Measurements from ENCODE around the gene VIM. TPM values are rescaled to one million over a fixed set of nuclear protein-coding genes. Genes with fewer than 3 reads are reported as not detected.
"Not testable (repeated sequence)": the region's sequence is repeated elsewhere in the genome, so short reads cannot be mapped to it uniquely, and the experiment has no call there.

VIM gene
- total RNA-seq, 6 experiments from 2014 or later = 39.3 to 160 (median 97.4) TPM

GRCh38 chr10:17262502-17262901, 34.5 kb downstream of the VIM start:
- 79% methylated on average over 4 of the region's 4 CpGs for WGBS (ENCODE audit: insufficient coverage, low coverage, low lambda C conversion rate, missing lambda C conversion rate)
- TF ChIP-seq POLR2A (IDR thresholded peaks at IDR 0.05) = no peak
- TF ChIP-seq CTCF (IDR thresholded peaks at IDR 0.05) = no peak
- DNase-seq (no peak), ATAC-seq (no peak)
- H3K27me3 ChIP-seq = no peaks in the 10 kb centered on the region
- H3K9me3 ChIP-seq = peaks cover 0 to 10% (median 0%) of the 10 kb centered on the region in 4 donors
- H3K27ac ChIP-seq = no peak overlapping the region
- H3K4me3 ChIP-seq = no peak overlapping the region
- intact Hi-C loops (cut with DNase I) = no loop called here
- no peaks in the 10 kb centered on the region for H3K4me1 ChIP-seq
- no peaks in the 10 kb centered on the region for H3K36me3 ChIP-seq

DNA sequence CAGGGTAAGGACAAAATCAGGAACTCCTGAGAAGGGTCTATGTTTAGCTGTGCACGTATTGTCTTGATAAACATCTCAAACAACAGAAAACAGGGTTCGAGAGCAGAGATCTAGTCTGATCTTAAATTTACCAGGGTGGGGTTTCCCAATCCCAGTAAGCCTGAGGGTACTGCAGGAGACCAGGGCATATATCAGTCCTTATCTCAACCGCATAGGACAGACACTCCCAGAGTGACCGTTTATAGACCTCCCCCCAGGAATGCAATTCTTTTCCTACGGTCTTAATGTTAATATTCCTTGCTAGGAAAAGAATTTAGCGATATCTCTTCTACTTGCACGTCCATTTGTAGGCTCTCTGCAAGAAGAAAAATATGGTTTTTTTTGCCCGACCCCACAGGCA, 35.5 kb downstream of the VIM start:
- 68% methylated on average over 8 of the region's 8 CpGs for WGBS (ENCODE audit: insufficient coverage, low coverage, low lambda C conversion rate, missing lambda C conversion rate)
- intact Hi-C loops (cut with DNase I) = no loop called here

GRCh38 chr10:17265468-17265867, 37.4 kb downstream of the VIM start:
- Histone ChIP-seq H3K27me3 (no peaks in the 10 kb centered on the region), H3K4me1 (no peaks in the 10 kb centered on the region), H3K36me3 (no peaks in the 10 kb centered on the region), H3K4me3 (no peak overlapping the region), H3K27ac (no peak overlapping the region), H3K9me3 (peaks cover 0 to 10% (median 0%) of the 10 kb centered on the region in 4 donors)
- intact Hi-C loops (cut with DNase I) = no loop called here
- WGBS (ENCODE audit: insufficient coverage, low coverage, low lambda C conversion rate, missing lambda C conversion rate) = 52% methylated on average over 2 of the region's 2 CpGs
- no peak for DNase-seq
- TF ChIP-seq POLR2A (IDR thresholded peaks at IDR 0.05) (no peak), CTCF (IDR thresholded peaks at IDR 0.05) (no peak)
- no peak for ATAC-seq

More for the DNA sequence above, 35.5 kb downstream of the VIM start:
- no peak overlapping the region for H3K4me3 ChIP-seq
- no peaks in the 10 kb centered on the region for H3K36me3 ChIP-seq
- ATAC-seq = no peak
- H3K27me3 ChIP-seq = no peaks in the 10 kb centered on the region
- no peak for DNase-seq
- peaks cover 0 to 10% (median 0%) of the 10 kb centered on the region in 4 donors for H3K9me3 ChIP-seq
- H3K27ac ChIP-seq = no peak overlapping the region
- no peak for TF ChIP-seq POLR2A (IDR thresholded peaks at IDR 0.05)
- TF ChIP-seq CTCF (IDR thresholded peaks at IDR 0.05) = no peak
- H3K4me1 ChIP-seq = no peaks in the 10 kb centered on the region

DNA sequence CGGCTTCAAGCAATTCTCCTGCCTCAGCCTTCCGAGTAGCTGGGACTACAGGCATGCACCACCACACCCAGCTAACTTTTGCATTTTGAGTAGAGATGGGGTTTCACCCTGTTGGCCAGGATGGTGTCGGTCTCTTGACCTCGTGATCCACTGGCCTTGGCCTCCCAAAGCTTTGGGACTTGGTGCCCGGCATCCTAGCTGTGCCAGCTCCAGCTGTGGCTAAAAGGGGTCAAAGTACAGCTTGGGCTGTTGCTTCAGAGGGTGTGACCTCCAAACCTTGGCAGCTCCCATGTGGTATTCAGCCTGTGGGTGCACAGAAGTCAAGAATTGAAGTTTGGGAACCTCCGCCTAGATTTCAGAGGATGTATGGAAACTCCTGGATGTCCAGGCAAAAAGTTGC, 38.5 kb downstream of the VIM start:
- H3K27ac ChIP-seq; H3K36me3 ChIP-seq; intact Hi-C loops (cut with DNase I); H3K4me1 ChIP-seq; H3K4me3 ChIP-seq; H3K27me3 ChIP-seq: not testable (repeated sequence)
- H3K9me3 ChIP-seq = peaks cover 0 to 10% (median 0%) of the 10 kb centered on the region in 4 donors
- peak; percentile 27 to 79 (median 49) for ATAC-seq
- 37% methylated on average over 4 of the region's 6 CpGs for WGBS (ENCODE audit: insufficient coverage, low coverage, low lambda C conversion rate, missing lambda C conversion rate)
- peak in 1 of 3 donors; percentile 47 for DNase-seq

- no peak for TF ChIP-seq POLR2A (IDR thresholded peaks at IDR 0.05)
- TF ChIP-seq CTCF (IDR thresholded peaks at IDR 0.05) = no peak
- no peaks in the 10 kb centered on the region for H3K4me1 ChIP-seq
- ATAC-seq (no peak), DNase-seq (no peak)
- intact Hi-C loops (cut with DNase I) = no loop called here
- H3K27me3 ChIP-seq = no peaks in the 10 kb centered on the region
- H3K9me3 ChIP-seq = no peaks in the 10 kb centered on the region
- H3K36me3 ChIP-seq = no peaks in the 10 kb centered on the region
- WGBS (ENCODE audit: insufficient coverage, low coverage, low lambda C conversion rate, missing lambda C conversion rate) = 75% methylated on average over 3 of the region's 12 CpGs
- no peak overlapping the region for H3K27ac ChIP-seq
- no peak overlapping the region for H3K4me3 ChIP-seq
These were observed 44.6 kb downstream of the VIM start for GRCh38 chr10:17272648-17273047.

Measured in right lobe of liver (tissue), 6 donors.